ENCODE measurements around the gene ARHGEF28.

ARHGEF28 gene

GRCh38 chr5:73921741-73922140 is 295.7 kb downstream of the ARHGEF28 start:
- H3K4me3 ChIP-seq (ENCODE audit: low read depth, low read length): no peak overlapping the region

GRCh38 chr5:73922224-73922623 is 296.2 kb downstream of the ARHGEF28 start:
- H3K4me3 ChIP-seq (ENCODE audit: low read depth, low read length): no peak overlapping the region

DNA sequence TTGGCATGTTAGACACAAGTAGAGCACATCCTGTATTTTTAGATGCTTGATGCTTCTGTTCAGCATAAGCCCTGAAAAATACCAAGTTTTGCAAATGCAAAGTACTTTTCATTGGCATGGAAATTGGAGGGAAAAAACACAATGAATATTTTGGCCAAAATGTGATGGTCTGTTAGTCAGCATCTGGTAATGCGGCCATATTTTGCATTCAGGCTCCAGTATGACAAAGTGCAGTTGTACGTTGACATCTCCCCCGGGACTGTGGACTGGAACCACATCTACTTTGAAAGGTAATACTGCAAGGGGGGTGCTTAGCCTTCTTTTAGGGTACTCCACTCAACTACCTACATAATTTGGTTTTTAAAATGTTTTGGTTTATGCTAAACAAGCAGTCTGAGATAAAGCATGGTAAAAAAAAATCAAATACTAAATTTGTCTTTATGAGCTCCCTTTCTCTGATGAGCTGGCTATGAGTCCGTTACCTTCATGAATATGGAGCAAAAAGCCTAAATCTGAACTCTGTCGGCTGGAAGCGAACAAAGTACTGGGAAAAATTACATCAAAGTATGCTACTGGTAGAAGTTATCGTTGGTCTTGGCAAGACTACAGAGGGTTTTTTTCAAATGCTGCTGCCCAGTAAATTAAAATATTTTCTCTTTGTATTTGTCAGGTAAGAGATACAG is 297.0 kb downstream of the ARHGEF28 start:
- no peak overlapping the region for H3K4me3 ChIP-seq (ENCODE audit: low read depth, low read length)

DNA sequence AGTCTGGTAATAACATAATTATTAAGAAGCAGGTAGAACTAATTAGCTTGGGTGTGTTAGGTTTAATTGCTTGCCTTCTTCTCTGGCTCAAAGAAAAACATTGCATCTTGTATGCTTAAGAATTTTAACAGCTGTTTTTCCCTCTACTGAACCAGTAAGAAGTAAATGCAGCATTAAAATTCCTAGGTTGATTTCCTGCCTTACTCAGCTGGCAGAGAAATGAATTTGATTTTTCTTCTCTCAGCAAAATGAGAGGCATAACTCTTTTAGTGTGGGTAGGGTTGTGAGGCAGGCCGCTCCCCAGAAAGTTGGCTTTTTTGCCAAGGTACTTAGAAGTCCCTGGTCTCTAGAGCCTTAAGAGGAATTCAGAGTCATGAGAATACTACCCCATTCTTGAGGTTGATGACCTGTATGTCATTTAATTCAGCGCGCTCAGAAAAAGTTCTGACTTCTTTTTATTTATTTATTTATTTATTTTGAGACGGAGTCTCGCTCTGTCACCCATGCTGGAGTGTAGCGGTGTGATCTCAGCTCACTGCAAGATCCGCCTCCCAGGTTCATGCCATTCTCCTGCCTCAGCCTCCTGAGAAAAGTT is 302.6 kb downstream of the ARHGEF28 start:
- no peak overlapping the region for H3K4me3 ChIP-seq (ENCODE audit: low read depth, low read length)

- no peak overlapping the region for H3K4me3 ChIP-seq (ENCODE audit: low read depth, low read length)
Measured at GRCh38 chr5:73935719-73936118, 309.7 kb downstream of the ARHGEF28 start.

DNA sequence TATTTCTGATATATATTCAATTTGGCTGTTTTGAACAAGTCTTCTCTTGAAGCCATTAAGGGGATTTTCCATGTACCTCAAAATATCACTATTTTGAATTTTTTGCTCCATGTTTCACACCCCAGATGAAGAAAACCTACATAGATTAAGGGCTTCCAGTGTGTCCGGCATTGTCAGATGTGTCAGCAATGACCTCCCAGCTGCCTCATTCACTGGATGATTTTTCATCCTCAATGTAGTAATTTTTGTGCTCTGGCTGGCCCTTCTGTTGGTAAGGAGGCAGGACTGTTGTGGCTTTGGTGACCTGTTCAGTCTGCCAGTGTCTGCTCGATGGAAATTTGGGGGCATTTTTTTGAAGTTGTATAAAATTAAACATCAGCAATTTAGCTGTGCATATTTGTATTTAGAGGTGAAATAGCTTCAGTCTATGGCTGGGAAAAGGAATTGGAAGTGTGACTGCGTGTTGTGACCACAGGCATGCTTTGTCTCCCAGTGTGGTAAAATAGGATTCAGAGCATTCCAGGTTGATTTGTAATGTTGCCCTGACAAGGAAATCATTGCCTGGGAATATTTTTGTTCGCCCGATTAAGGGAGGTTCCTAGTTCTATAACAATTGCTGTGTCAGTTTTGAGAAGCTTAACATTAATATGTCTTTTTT is 312.4 kb downstream of the ARHGEF28 start:
- H3K4me3 ChIP-seq (ENCODE audit: low read depth, low read length): no peak overlapping the region

DNA sequence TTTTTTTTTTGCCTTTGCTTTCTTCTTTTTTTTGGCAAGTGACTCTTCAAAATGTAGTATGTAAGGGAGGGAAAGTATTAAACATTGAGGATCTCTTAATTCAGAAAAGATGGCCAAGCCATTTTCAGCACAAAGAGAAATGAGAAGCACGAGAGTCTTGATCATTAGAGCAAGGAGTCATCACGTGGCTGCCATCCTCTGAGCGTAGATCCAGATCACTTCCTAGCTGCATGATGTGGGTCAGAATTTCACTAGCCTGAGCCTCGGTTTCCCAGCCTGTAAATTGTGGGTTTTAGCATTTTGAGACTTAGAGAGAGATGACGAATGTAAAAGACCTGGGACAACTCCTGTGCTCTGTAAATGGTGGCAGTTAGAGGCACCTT is 312.9 kb downstream of the ARHGEF28 start:
- no peak overlapping the region for H3K4me3 ChIP-seq (ENCODE audit: low read depth, low read length)

DNA sequence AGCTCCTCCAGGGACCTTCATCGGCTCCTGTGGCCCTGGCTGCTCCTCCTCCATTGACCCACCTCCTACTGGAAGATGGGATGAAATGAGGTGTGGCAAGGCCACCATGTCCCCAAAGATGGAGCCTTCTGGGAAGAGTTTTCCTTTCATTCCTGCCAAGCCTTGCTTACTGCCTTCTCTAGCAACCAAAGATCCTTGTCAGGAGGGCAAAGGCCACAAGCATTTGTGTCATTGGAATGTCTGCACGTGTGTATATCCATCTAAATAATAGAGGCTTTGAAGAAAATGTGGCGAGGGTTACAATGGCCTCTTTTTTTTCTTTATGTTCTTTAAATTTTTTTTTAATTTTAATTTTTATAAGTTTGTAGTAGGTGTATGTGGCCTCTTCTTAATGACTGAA is 313.6 kb downstream of the ARHGEF28 start:
- no peak overlapping the region for H3K4me3 ChIP-seq (ENCODE audit: low read depth, low read length)

DNA sequence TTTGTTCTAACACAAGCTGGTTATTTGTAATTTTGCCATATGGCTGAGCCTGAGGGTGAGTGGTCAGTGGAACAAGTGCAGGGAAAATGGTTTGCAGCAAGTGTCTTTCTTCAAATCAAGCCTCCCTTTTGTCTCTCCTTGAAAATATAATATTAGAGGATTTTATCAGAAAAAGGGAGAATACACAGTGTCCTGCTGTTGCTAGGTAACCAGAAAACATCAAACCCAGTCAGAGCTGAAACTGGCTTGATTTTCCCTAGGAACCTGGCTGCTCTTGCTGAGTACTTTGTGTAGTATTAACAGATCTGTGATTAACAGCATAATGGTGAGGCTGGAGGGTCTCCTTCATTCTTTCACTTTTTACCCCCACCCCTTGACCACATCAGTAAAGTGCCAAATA is 314.0 kb downstream of the ARHGEF28 start:
- H3K4me3 ChIP-seq (ENCODE audit: low read depth, low read length): no peak overlapping the region

DNA sequence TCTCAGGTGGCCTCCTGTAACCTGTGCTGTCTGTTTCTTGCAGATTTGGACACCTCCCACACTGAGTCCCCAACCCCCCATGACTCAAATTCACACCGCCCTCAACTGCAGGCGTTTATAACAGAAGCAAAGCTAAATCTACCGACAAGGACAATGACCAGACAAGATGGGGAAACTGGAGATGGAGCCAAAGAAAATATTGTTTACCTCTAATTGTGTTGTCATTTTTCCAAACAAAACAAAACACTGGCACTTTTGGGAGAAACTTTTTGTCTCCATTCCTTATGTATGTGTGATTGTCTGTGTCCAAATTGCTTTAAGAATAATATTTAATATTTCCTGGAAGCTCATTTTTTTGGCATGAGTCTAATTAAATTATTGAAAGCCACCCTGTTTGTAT is 314.8 kb downstream of the ARHGEF28 start:
- H3K4me3 ChIP-seq (ENCODE audit: low read depth, low read length): no peak overlapping the region

GRCh38 chr5:73942783-73943182 is 316.8 kb downstream of the ARHGEF28 start:
- H3K4me3 ChIP-seq (ENCODE audit: low read depth, low read length): no peak overlapping the region

- H3K4me3 ChIP-seq (ENCODE audit: low read depth, low read length): no peak overlapping the region
Measured at GRCh38 chr5:73943397-73943796, 317.4 kb downstream of the ARHGEF28 start.

DNA sequence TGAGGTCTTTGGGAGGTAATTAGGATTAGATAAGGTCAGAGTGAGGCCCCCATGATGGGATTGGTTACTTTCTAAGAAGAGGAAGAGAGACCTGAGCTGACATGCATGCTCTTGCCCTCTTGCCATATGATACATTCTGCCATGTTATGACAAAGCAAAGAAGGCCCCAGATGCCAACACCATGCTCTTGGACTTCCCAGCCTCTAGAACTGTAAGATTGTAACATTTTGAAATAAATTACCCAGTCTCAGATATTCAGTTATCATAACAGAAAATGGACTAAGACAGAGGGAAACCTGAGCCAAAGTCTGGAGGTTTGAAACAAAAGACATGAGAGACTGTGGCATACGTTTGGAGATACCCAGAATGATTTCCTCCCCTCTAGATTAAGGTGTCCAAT is 318.6 kb downstream of the ARHGEF28 start:
- no peak overlapping the region for H3K4me3 ChIP-seq (ENCODE audit: low read depth, low read length)

- H3K4me3 ChIP-seq (ENCODE audit: low read depth, low read length): no peak overlapping the region
Measured at GRCh38 chr5:73945505-73945904, 319.5 kb downstream of the ARHGEF28 start.

DNA sequence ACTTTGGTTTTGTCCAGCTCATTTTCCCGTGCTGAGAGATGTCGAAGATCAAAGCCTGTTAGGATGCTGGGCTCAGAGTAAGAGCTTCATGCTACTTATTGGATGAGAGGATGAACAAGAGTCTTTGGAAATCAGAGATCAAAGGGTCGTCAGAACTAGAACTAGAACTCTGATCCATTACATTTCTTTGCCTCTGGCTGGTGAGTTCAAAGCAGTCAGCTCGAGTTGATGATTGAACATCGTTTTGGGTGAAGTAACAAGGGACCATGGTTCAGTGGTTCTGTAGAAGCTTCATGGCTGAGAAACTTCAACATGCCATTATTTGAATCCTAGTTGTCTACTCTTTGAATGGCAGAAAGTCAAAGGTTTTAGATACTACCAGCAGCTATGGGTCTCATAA is 320.3 kb downstream of the ARHGEF28 start:
- H3K4me3 ChIP-seq (ENCODE audit: low read depth, low read length): no peak overlapping the region

DNA sequence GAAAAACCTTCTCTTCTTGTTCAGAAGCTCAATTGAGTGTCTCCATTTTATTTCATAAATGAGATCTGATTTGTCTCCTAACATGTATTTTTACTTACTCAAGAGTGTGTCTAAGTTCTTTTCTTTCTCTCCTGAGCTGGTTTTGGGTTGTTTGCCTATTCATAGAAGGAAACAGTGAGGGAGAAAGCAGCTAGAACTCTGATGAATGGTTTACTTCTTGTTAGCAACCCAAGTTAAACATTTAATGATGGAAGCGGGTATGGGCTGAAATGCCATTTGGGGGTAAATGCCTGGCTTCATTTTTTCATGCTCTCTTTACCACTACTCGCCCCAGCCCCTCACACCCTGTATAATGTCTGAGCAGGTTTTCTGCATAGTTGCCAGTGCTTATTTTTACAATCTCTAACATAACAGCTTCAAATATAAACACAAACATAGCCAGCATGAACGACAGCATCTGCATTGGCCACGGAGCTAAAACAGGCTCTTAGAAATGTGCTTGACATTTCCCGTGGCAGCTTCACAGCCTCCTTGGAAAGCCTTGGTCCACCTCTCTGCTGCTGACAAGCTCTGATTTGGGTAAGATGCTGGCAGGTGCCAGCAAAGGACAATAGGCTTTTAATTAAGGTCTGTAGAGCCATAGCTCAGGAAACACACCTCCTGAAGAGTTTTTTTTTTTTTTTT is 321.1 kb downstream of the ARHGEF28 start:
- H3K4me3 ChIP-seq (ENCODE audit: low read depth, low read length): no peak overlapping the region

DNA sequence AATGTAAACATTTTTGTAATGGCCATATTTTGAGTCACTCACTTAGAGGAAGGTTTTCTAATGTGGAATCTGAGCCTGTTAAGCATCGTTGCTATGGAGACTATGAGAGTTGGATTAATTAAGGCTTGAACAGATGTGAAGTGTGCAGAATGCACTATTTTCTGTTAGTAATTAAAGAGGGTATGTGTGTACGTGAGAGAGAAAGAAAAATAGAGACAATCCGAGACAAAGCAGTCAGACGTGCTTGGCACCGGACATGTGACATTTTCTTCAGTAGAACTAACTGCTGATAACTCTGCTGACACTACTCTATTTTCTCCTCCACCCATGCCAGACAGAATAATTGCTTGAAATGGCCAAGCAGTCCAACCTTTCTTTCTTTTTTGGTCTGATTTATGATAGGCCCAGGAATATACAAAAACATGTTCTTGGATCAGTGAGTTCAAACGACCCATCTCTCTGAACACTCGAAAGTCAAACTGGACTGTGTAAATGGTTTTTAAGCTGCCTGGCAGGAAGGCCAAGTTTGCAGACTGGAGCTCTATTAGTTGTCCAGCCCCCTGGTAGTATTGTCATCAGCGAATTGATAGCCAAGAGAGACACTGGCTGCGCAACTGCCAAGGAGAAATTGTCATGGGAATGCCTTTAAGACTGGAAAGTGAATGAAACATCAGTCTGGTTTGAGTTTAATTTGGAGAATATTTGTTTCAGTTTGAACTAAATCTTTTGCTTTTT is 322.1 kb downstream of the ARHGEF28 start:
- H3K4me3 ChIP-seq (ENCODE audit: low read depth, low read length): no peak overlapping the region

DNA sequence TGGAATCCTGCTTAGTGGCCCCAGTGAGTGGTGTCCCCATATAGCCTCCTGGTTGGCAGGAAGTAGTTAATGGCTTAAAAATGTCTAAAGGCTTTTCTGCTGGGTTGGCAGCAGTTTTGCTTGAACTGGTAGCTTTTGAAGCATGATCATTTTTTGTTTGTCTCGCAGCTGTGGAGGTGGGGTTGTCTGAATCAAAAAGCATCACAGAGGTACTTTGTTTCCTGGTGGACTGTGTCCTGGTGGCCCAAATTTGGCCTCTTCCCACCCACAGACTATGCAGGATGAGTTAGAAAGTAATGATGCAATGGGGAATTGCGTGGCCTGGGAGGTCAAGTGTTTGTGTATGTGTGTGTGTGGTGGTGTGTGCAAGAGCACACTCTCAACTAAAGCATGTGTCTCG is 322.7 kb downstream of the ARHGEF28 start:
- H3K4me3 ChIP-seq (ENCODE audit: low read depth, low read length): no peak overlapping the region

DNA sequence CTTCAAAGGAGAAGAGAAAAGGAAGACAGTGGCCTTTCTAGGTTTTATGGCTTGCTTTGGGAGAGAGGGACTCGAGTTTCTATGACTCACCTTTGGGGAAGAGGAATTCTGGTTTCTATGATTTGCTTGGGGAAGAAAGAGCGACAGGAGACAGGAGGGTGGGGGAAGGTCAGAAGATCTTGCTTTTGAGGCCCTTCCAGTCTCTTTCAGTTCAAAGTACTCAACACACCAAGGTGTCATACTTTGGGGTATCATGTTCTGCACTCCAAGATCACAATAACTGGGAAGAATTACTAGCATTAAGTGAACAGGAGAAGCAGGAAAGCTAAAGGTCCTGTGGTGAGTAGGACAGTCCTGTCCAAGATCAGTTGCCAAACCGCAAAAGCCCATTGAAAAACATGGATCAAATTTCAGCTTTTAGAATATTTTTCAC is 324.5 kb downstream of the ARHGEF28 start:
- no peak overlapping the region for H3K4me3 ChIP-seq (ENCODE audit: low read depth, low read length)

- no peak overlapping the region for H3K4me3 ChIP-seq (ENCODE audit: low read depth, low read length)
Measured at GRCh38 chr5:73950912-73951430, 325.0 kb downstream of the ARHGEF28 start.

DNA sequence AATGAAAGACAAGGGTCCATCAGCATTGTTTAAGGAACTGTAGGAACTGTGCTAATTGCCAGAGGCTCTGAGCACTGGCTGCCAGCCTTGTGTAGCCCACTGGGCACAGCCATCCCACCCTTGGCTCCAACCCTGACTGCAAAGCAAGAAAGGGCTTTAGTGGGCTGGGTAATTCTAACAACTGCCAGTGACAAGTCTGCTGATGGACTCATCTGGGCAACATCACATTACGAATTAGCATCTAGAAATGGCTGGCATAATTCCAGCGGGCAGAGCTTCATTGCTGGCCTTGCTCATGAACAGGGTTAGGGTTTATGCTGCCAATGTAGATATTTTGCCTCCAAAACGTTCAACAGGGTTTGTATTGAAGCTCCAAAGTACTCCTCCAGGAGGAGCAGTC is 326.9 kb downstream of the ARHGEF28 start:
- no peak overlapping the region for H3K4me3 ChIP-seq (ENCODE audit: low read depth, low read length)

All from iPS-11a (cell line).